Esophagus muscularis mucosa (tissue), 4 donors: Measurements from ENCODE around the gene AGFG1.

Experiments used
- CTCF ChIP-seq, 3 experiments: fragments of 200-600 bp in 2 of 3; fragments of 450-650 bp in 1 of 3; sonication (generic) in 2 of 3; IDR thresholded peaks; one replicate each; pipeline ENCODE4 v1.5.1; 2017 to 2019; ENCODE audit warnings: antibody characterized with exemption in 3 of 3, mild to moderate bottlenecking in 2 of 3, moderate library complexity in 1 of 3
- EP300 ChIP-seq: sonication (generic); formaldehyde crosslinking; IDR thresholded peaks from one replicate; pipeline ENCODE4 v1.6.1; 2017; ENCODE audit warnings: antibody characterized with exemption
- POLR2A ChIP-seq: fragments of 450-650 bp; IDR thresholded peaks from one replicate; pipeline ENCODE4 v1.6.1; 2017; ENCODE audit warnings: antibody characterized with exemption, moderate library complexity, mild to moderate bottlenecking, low read depth
- POLR2AphosphoS5 ChIP-seq, 2 donors: sonication (generic); formaldehyde crosslinking; IDR thresholded peaks; one replicate each; pipeline ENCODE4 v1.6.1; 2017; ENCODE audit warnings: antibody characterized with exemption in 2 of 2

- TF ChIP-seq POLR2A: no peak
- no peak for TF ChIP-seq CTCF (IDR thresholded peaks at IDR 0.05)
- TF ChIP-seq POLR2AphosphoS5 (IDR thresholded peaks at IDR 0.05): no peak
- no peak for TF ChIP-seq EP300
Measured at GRCh38 chr2:227461811-227462461, 10.0 kb upstream of the AGFG1 start.
